Measurements from ENCODE around the gene CHST5.

GRCh38 chr16:75485230-75486013 is 50.5 kb downstream of the CHST5 start:
- TF ChIP-seq CTCF (CRISPR knock-in tag; IDR thresholded peaks at IDR 0.05) (no peak), CREB1 (IDR thresholded peaks at IDR 0.05) (no peak), CREB1 (CRISPR knock-in tag; IDR thresholded peaks at IDR 0.05) (no peak)

Measured in HepG2 (cell line).